ENCODE measurements around the gene EEIG2.

The EEIG2 gene

GRCh38 chr1:108560874-108561459 is 1.1 kb downstream of the EEIG2 start:
- peak; percentile 23 for TF ChIP-seq CTCF (IDR thresholded peaks at IDR 0.05; ENCODE audit: low read depth, low read length)
- peak overlapping the region; percentile 69 to 83 for H3K4me3 ChIP-seq (replicated peaks in 1 of 2; ENCODE audit: low read depth in 2 of 2, low read length in 2 of 2)
- peak; percentile 67 to 70 for DNase-seq (ENCODE audit: low read depth in 2 of 2)

- H3K4me3 ChIP-seq (replicated peaks in 1 of 2; ENCODE audit: low read depth in 2 of 2, low read length in 2 of 2) = peak overlapping the region in 1 of 2 donors; percentile 83
- TF ChIP-seq CTCF (IDR thresholded peaks at IDR 0.05; ENCODE audit: low read depth, low read length) = peak; percentile 22
- DNase-seq (ENCODE audit: low read depth in 2 of 2) = peak; percentile 21 to 48
Observed at GRCh38 chr1:108561689-108562326, 1.9 kb downstream of the EEIG2 start.

GRCh38 chr1:108563808-108564207 is 3.9 kb downstream of the EEIG2 start:
- DNase-seq (ENCODE audit: low read depth in 2 of 2) = no peak
- no peak overlapping the region for H3K4me3 ChIP-seq (replicated peaks in 1 of 2; ENCODE audit: low read depth in 2 of 2, low read length in 2 of 2)
- TF ChIP-seq CTCF (IDR thresholded peaks at IDR 0.05; ENCODE audit: low read depth, low read length) = no peak

- no peak overlapping the region for H3K4me3 ChIP-seq (replicated peaks in 1 of 2; ENCODE audit: low read depth in 2 of 2, low read length in 2 of 2)
- no peak for TF ChIP-seq CTCF (IDR thresholded peaks at IDR 0.05; ENCODE audit: low read depth, low read length)
- DNase-seq (ENCODE audit: low read depth in 2 of 2) = peak in 1 of 2 donors; percentile 7
Observed at GRCh38 chr1:108565081-108565480, 5.2 kb downstream of the EEIG2 start.

GRCh38 chr1:108565512-108565911 is 5.6 kb downstream of the EEIG2 start:
- H3K4me3 ChIP-seq (replicated peaks in 1 of 2; ENCODE audit: low read depth in 2 of 2, low read length in 2 of 2) = no peak overlapping the region
- TF ChIP-seq CTCF (IDR thresholded peaks at IDR 0.05; ENCODE audit: low read depth, low read length) = no peak
- no peak for DNase-seq (ENCODE audit: low read depth in 2 of 2)

- H3K4me3 ChIP-seq (replicated peaks in 1 of 2; ENCODE audit: low read depth in 2 of 2, low read length in 2 of 2) = no peak overlapping the region
- TF ChIP-seq CTCF (IDR thresholded peaks at IDR 0.05; ENCODE audit: low read depth, low read length) = no peak
- no peak for DNase-seq (ENCODE audit: low read depth in 2 of 2)
Observed at GRCh38 chr1:108568589-108568988, 8.7 kb downstream of the EEIG2 start.

Data from cardiac fibroblast (primary cell).